ENCODE results near the gene ZSWIM5. TPM values are rescaled to one million over a fixed set of nuclear protein-coding genes. Genes with fewer than 3 reads are reported as not detected.

Gene ZSWIM5
- total and polyA plus RNA-seq, 4 donors, result 0.67 to 2.9 (median 1.3) TPM

- Histone ChIP-seq H3K27me3 (ENCODE audit: control insufficient read depth in 4 of 4, insufficient read depth in 4 of 4, low read length in 3 of 4) (no peaks in the 10 kb centered on the region), H3K4me1 (ENCODE audit: control insufficient read depth in 4 of 4, insufficient read depth in 4 of 4, low read length in 3 of 4) (no peaks in the 10 kb centered on the region), H3K9ac (ENCODE audit: low read depth in 1 of 2, low read length in 2 of 2) (no peak overlapping the region), H3K4me3 (ENCODE audit: low read depth in 1 of 3, low read length in 3 of 3) (no peak overlapping the region), H3K27ac (ENCODE audit: low read depth in 1 of 2, low read length in 2 of 2) (no peak overlapping the region), H3K9me3 (ENCODE audit: control insufficient read depth in 4 of 4, low read length in 3 of 4) (no peaks in the 10 kb centered on the region), H3K36me3 (ENCODE audit: control insufficient read depth in 4 of 4, insufficient read depth in 3 of 4, low read depth in 1 of 4, low read length in 3 of 4) (no peaks in the 10 kb centered on the region)
- 93% methylated on average over 4 of the region's 4 CpGs for WGBS
- TF ChIP-seq ZBTB33 (IDR thresholded peaks at IDR 0.05) (no peak), REST (IDR thresholded peaks at IDR 0.05) (no peak), ATF3 (IDR thresholded peaks at IDR 0.05) (no peak), RAD21 (IDR thresholded peaks at IDR 0.05) (no peak), HNF4A (conservative IDR thresholded peaks at IDR 0.05) (no peak), GABPA (IDR thresholded peaks at IDR 0.05 in 1 of 2, conservative IDR thresholded peaks at IDR 0.05 in 1 of 2) (no peak)
- no peak for DNase-seq (ENCODE audit: low spot score)
These were observed 15.3 kb upstream of the ZSWIM5 start for GRCh38 chr1:45221716-45222115.

GRCh38 chr1:45216861-45217260 lies 10.5 kb upstream of the ZSWIM5 start:
- Histone ChIP-seq H3K4me3 (ENCODE audit: low read depth in 1 of 3, low read length in 3 of 3) (no peak overlapping the region), H3K4me1 (ENCODE audit: control insufficient read depth in 4 of 4, insufficient read depth in 4 of 4, low read length in 3 of 4) (no peaks in the 10 kb centered on the region), H3K9ac (ENCODE audit: low read depth in 1 of 2, low read length in 2 of 2) (no peak overlapping the region), H3K9me3 (ENCODE audit: control insufficient read depth in 4 of 4, low read length in 3 of 4) (no peaks in the 10 kb centered on the region), H3K27ac (ENCODE audit: low read depth in 1 of 2, low read length in 2 of 2) (no peak overlapping the region), H3K27me3 (ENCODE audit: control insufficient read depth in 4 of 4, insufficient read depth in 4 of 4, low read length in 3 of 4) (no peaks in the 10 kb centered on the region), H3K36me3 (ENCODE audit: control insufficient read depth in 4 of 4, insufficient read depth in 3 of 4, low read depth in 1 of 4, low read length in 3 of 4) (no peaks in the 10 kb centered on the region)
- no peak for DNase-seq (ENCODE audit: low spot score)
- TF ChIP-seq JUND (IDR thresholded peaks at IDR 0.05), result no peak
- TF ChIP-seq ATF3 (IDR thresholded peaks at IDR 0.05), result no peak
- TF ChIP-seq FOXA2 (IDR thresholded peaks at IDR 0.05), result no peak
- TF ChIP-seq YY1 (IDR thresholded peaks at IDR 0.05), result no peak
- TF ChIP-seq FOXA1 (IDR thresholded peaks at IDR 0.05), result no peak
- no peak for TF ChIP-seq ZBTB33 (IDR thresholded peaks at IDR 0.05)
- TF ChIP-seq RXRA (IDR thresholded peaks at IDR 0.05), result no peak
- no peak for TF ChIP-seq HNF4G (IDR thresholded peaks at IDR 0.05)
- no peak for TF ChIP-seq HNF4A (conservative IDR thresholded peaks at IDR 0.05)
- TF ChIP-seq TAF1 (conservative IDR thresholded peaks at IDR 0.05), result no peak
- no peak for TF ChIP-seq EGR1 (IDR thresholded peaks at IDR 0.05; ENCODE audit: low read depth in 2 of 2)
- no peak for TF ChIP-seq CTCF (IDR thresholded peaks at IDR 0.05; ENCODE audit: low read depth, low read length, missing input control)
- TF ChIP-seq REST (IDR thresholded peaks at IDR 0.05), result no peak

Data from liver (tissue), 9 donors.